Right lobe of liver (tissue), 6 donors: ENCODE data around the gene HRAS. TPM values are rescaled to one million over a fixed set of nuclear protein-coding genes. Genes with fewer than 3 reads are reported as not detected.

ENCODE experiments used
- ATAC-seq, 4 donors: fragments of 200-7000 bp; cut with Tn5 transposase; one replicate each; pipeline ENCODE4 v1.9.1; 2020; ENCODE audit warnings: mild to moderate bottlenecking in 4 of 4, moderate library complexity in 4 of 4
- DNase-seq, 3 donors: peaks; one replicate each; pipeline ENCODE4 v3.0.0-alpha.2; 2020
- H3K27ac ChIP-seq, 3 donors: fragments of 200-600 bp; one replicate each; pipeline ENCODE4 v1.8.0; 2022
- H3K27me3 ChIP-seq, 2 donors: fragments of 200-600 bp; one replicate each; pipeline ENCODE4 v1.8.0; 2022
- H3K36me3 ChIP-seq, 4 donors: fragments of 200-600 bp; sonication (generic) in 1 of 4; one replicate each; pipeline versions ENCODE4 v1.5.1 to v1.8.0; 2017 to 2022; ENCODE audit warnings: control low read depth in 1 of 4
- H3K4me1 ChIP-seq, 4 donors: fragments of 200-600 bp; sonication (generic) in 1 of 4; one replicate each; pipeline versions ENCODE4 v1.5.1 to v1.8.0; 2017 to 2022; ENCODE audit warnings: control low read depth in 1 of 4
- H3K4me3 ChIP-seq, 3 donors: fragments of 200-600 bp; one replicate each; pipeline ENCODE4 v1.8.0; 2022
- H3K9me3 ChIP-seq, 4 donors: fragments of 200-600 bp; sonication (generic) in 1 of 4; one replicate each; pipeline versions ENCODE4 v1.5.1 to v1.8.0; 2017 to 2022; ENCODE audit warnings: control low read depth in 1 of 4
- CTCF ChIP-seq, 4 donors: fragments of 200-600 bp in 3 of 4; fragments of 450-650 bp in 1 of 4; IDR thresholded peaks; one replicate each; pipeline versions ENCODE4 v1.5.1 to v1.8.0; 2016 to 2022; ENCODE audit warnings: antibody characterized with exemption in 4 of 4, mild to moderate bottlenecking in 2 of 4
- POLR2A ChIP-seq: fragments of 450-650 bp; IDR thresholded peaks from one replicate; pipeline ENCODE4 v1.6.1; 2017; ENCODE audit warnings: antibody characterized with exemption, mild to moderate bottlenecking
- WGBS: methylation state at CpG from one replicate; pipeline ENCODE4 v1.1.6; 2018; ENCODE audit warnings: low coverage, low lambda C conversion rate; ENCODE audit not compliant: insufficient coverage; ENCODE audit errors: missing lambda C conversion rate; 5-methylcytosine and 5-hydroxymethylcytosine counted together
- intact Hi-C, 2 donors: fragments of 100-400 bp; cut with DNase I; formaldehyde crosslinking; loops; one replicate each; pipeline versions ENCODE4 v1.11.2 to v1.14.1; 2022
- total RNA-seq, 6 experiments: library from RNA; depleted of rRNA in 2 of 6; stranded (reverse); fragments of >200 nt in 2 of 6; fragmentation: NEBNext Ultra II Directional in 3 of 6; extraction: Animal tissue kit (Norgen Biotek cat#: 25700) in 3 of 6; gene quantifications; one replicate each; pipeline versions ENCODE4 v1.1.0 to v1.2.4, GENCODE V29; 2016 to 2023
- donor health status: DM: no; HTN: yes; CAD: no.
- donor health status: DM: no; HTN: no; CAD: no.
- donor health status: DM: no; HTN: no; CAD: no.
- donor health status: DM: no; HTN: yes; CAD: no.
- donor health status: DM: no; HTN: yes; CAD: no.

The HRAS gene
- total RNA-seq, 6 experiments from 2014 or later: 7.6 to 20.9 (median 14.8) TPM

DNA sequence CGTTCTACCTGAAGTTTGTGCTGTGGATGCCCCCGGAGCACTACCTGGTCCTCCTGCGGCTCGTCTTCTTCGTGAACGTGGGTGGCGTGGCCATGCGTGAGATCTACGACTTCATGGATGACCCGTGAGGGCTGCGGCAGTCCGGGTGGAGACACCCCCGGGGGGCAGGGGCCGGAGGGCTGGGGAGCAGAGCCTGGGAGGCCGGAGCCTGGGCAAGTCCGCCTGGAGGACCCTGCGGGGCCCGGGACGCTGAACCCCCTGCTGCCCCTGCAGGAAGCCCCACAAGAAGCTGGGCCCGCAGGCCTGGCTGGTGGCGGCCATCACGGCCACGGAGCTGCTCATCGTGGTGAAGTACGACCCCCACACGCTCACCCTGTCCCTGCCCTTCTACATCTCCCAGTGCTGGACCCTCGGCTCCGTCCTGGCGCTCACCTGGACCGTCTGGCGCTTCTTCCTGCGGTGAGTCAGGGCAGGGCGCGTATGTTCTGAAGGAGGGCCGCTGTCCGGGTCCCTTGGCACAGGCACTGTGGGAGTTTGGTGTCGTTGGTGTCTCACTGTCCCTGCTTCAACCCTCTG is 45.7 kb downstream of the HRAS start:
- no peak overlapping the region for H3K27ac ChIP-seq
- H3K9me3 ChIP-seq: no peaks in the 10 kb centered on the region
- intact Hi-C loops: no loop called here
- no peak overlapping the region for H3K4me3 ChIP-seq
- 94% methylated on average over 7 of the region's 37 CpGs for WGBS
- ATAC-seq (no peak), DNase-seq (no peak)
- TF ChIP-seq POLR2A (no peak), CTCF (IDR thresholded peaks at IDR 0.05) (no peak)
- H3K4me1 ChIP-seq: no peaks in the 10 kb centered on the region
- no peaks in the 10 kb centered on the region for H3K27me3 ChIP-seq
- peaks cover 0 to 7% (median 4%) of the 10 kb centered on the region in 4 donors for H3K36me3 ChIP-seq

DNA sequence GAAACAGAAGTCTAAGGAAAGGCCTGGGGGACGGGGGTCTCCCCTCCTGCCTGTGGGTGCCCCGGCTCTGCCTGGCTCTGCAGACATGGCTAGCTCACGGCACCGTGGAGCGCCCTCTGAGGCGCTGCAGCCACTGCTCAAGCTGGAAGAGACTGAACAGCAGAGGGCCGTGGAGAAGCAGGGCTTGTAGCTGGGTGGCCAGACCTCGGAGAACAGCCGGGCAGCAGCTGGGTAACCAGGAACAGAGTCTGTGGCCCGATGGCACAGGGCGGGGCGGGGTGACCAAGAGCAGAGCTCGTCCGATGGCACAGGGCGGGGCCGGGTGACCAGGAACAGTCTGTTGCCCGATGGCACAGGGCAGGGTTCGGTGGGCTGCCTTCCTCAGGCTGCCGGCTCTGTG is 46.4 kb downstream of the HRAS start:
- WGBS: 87% methylated on average over 10 of the region's 19 CpGs

GRCh38 chr11:488579-488978 is 46.8 kb downstream of the HRAS start:
- ATAC-seq (no peak), DNase-seq (no peak)
- peaks cover 0 to 2% (median 0%) of the 10 kb centered on the region in 4 donors for H3K36me3 ChIP-seq
- H3K4me3 ChIP-seq: no peak overlapping the region
- intact Hi-C loops: no loop called here
- no peak overlapping the region for H3K27ac ChIP-seq
- H3K4me1 ChIP-seq: no peaks in the 10 kb centered on the region
- TF ChIP-seq POLR2A (no peak), CTCF (IDR thresholded peaks at IDR 0.05) (no peak)
- no peaks in the 10 kb centered on the region for H3K9me3 ChIP-seq
- no peaks in the 10 kb centered on the region for H3K27me3 ChIP-seq
- whole genome bisulfite sequencing: no CpG with 5 or more reads among the region's 19 CpGs

More for the DNA sequence above, 46.4 kb downstream of the HRAS start:
- Histone ChIP-seq H3K4me1 (no peaks in the 10 kb centered on the region), H3K27ac (no peak overlapping the region), H3K9me3 (no peaks in the 10 kb centered on the region), H3K27me3 (no peaks in the 10 kb centered on the region), H3K36me3 (peaks cover 0 to 2% (median 0%) of the 10 kb centered on the region in 4 donors), H3K4me3 (no peak overlapping the region)
- ATAC-seq (no peak), DNase-seq (no peak)
- intact Hi-C loops: no loop called here
- TF ChIP-seq CTCF (IDR thresholded peaks at IDR 0.05): no peak
- no peak for TF ChIP-seq POLR2A

DNA sequence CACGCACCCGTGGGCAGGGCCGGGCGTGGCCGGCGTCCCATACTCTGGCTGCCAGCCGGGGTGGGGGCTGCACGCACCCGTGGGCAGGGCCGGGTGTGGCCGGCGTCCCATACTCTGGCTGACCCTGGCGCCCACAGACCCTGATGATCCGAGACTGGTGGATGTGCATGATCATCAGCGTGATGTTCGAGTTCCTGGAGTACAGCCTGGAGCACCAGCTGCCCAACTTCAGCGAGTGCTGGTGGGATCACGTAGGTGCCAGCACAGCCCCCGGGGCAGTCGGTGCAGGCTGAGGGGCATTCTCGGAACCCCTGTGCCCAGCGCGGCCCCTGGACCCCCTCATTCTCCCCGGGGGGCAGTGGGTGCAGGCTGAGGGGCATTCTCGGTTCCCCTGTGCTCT is 47.3 kb downstream of the HRAS start:
- Histone ChIP-seq H3K4me1 (no peaks in the 10 kb centered on the region), H3K27ac (no peak overlapping the region), H3K36me3 (peaks cover 0 to 2% (median 0%) of the 10 kb centered on the region in 4 donors), H3K27me3 (no peaks in the 10 kb centered on the region), H3K9me3 (no peaks in the 10 kb centered on the region), H3K4me3 (no peak overlapping the region)
- DNase-seq (no peak), ATAC-seq (no peak)
- intact Hi-C loops: no loop called here
- WGBS: no CpG with 5 or more reads among the region's 25 CpGs
- TF ChIP-seq POLR2A (no peak), CTCF (IDR thresholded peaks at IDR 0.05) (no peak)
